Keratinocyte (primary cell): ENCODE measurements around the gene PDE4C. TPM values are rescaled to one million over a fixed set of nuclear protein-coding genes. Genes with fewer than 3 reads are reported as not detected.

Experiments
- DNase-seq: peaks from one replicate; pipeline ENCODE4 v3.0.0-alpha.2; 2011; ENCODE audit warnings: low read depth, missing footprints, low spot score
- FAIRE-seq: peaks from 2 replicates; lab custom pipeline; 2011; peaks lifted over from hg19 to GRCh38; lab: Jason Lieb, UNC
- H2AFZ ChIP-seq: 2 replicates; pipeline ENCODE4 v1.6.0; 2012; ENCODE audit warnings: low read length, control low read depth, inconsistent platforms; ENCODE audit not compliant: control insufficient read depth
- H3K27ac ChIP-seq: 2 replicates; pipeline ENCODE4 v1.5.1; 2011; ENCODE audit warnings: low read length; ENCODE audit not compliant: control insufficient read depth, insufficient read depth
- H3K27me3 ChIP-seq: 3 replicates; pipeline ENCODE4 v1.6.0; 2011; ENCODE audit warnings: low read length; ENCODE audit not compliant: control insufficient read depth, insufficient read depth; ENCODE audit errors: extremely low read depth
- H3K36me3 ChIP-seq, 2 experiments: 2 replicates in 1 of 2; 3 replicates in 1 of 2; pipeline ENCODE4 v1.5.1; 2011; ENCODE audit warnings: low read length in 2 of 2, mild to moderate bottlenecking in 1 of 2; ENCODE audit not compliant: control insufficient read depth in 2 of 2, insufficient read depth in 2 of 2; ENCODE audit errors: extremely low read depth in 1 of 2
- H3K4me1 ChIP-seq: 3 replicates; pipeline ENCODE4 v1.5.1; 2011; ENCODE audit warnings: low read length; ENCODE audit not compliant: control insufficient read depth, insufficient read depth; ENCODE audit errors: extremely low read depth
- H3K4me2 ChIP-seq: 3 replicates; pipeline ENCODE4 v1.6.0; 2011; ENCODE audit warnings: low read depth, low read length; ENCODE audit not compliant: control insufficient read depth, insufficient read depth; ENCODE audit errors: extremely low read depth
- H3K4me3 ChIP-seq, 3 experiments: fragments of 200-600 bp in 1 of 3; sonication (generic) in 1 of 3; 2 replicates in 2 of 3; 3 replicates in 1 of 3; pipeline ENCODE4 v1.5.1; 2011 to 2016; ENCODE audit warnings: low read length in 3 of 3, mild to moderate bottlenecking in 3 of 3, control low read depth in 2 of 3, inconsistent platforms in 1 of 3, low read depth in 1 of 3, mixed read lengths in 1 of 3, mixed run types in 1 of 3, moderate library complexity in 1 of 3; ENCODE audit not compliant: control insufficient read depth in 2 of 3, insufficient read depth in 2 of 3; ENCODE audit errors: extremely low read depth in 1 of 3
- H3K79me2 ChIP-seq: 2 replicates; pipeline ENCODE4 v1.6.0; 2012; ENCODE audit warnings: low read length; ENCODE audit not compliant: control insufficient read depth, insufficient read depth
- H3K9ac ChIP-seq: 3 replicates; pipeline ENCODE4 v1.6.0; 2011; ENCODE audit warnings: low read length; ENCODE audit not compliant: control insufficient read depth, insufficient read depth; ENCODE audit errors: extremely low read depth
- H3K9me1 ChIP-seq: 3 replicates; pipeline ENCODE4 v1.6.0; 2011; ENCODE audit warnings: low read length; ENCODE audit not compliant: control insufficient read depth, insufficient read depth; ENCODE audit errors: extremely low read depth
- H3K9me3 ChIP-seq: 2 replicates; pipeline ENCODE4 v1.5.1; 2012; ENCODE audit warnings: low read depth, low read length; ENCODE audit not compliant: control insufficient read depth
- H4K20me1 ChIP-seq: 3 replicates; pipeline ENCODE4 v1.6.0; 2011; ENCODE audit warnings: low read length; ENCODE audit not compliant: control insufficient read depth, insufficient read depth; ENCODE audit errors: extremely low read depth
- CTCF ChIP-seq, 3 experiments: IDR thresholded peaks in 1 of 3; conservative IDR thresholded peaks in 1 of 3; optimal IDR thresholded peaks in 1 of 3; 2 replicates in 2 of 3; 3 replicates in 1 of 3; pipeline versions ENCODE3 to v1.5.1; 2011; ENCODE audit warnings: low read length in 3 of 3, mild to moderate bottlenecking in 3 of 3, moderate library complexity in 2 of 3, control low read depth in 1 of 3, inconsistent platforms in 1 of 3; ENCODE audit not compliant: insufficient read depth in 2 of 3; ENCODE audit errors: extremely low read depth in 1 of 3
- EZH2 ChIP-seq: IDR thresholded peaks from one replicate; pipeline ENCODE4 v1.6.1; 2012; ENCODE audit warnings: inconsistent platforms, mild to moderate bottlenecking, low read length, moderate library complexity
- dilution Hi-C: fragments of 300-500 bp; cut with MboI; formaldehyde crosslinking; loops from one replicate; pipeline ENCODE4 v1.7.0; 2020; ENCODE audit warnings: low sequenced_read_pairs; ENCODE audit not compliant: extremely low pct_ligation_motif_present
- polyA plus RNA-seq, 5 experiments: library from polyadenylated mRNA; depleted of rRNA in 3 of 5; stranded (reverse) in 3 of 5; stranded (forward) in 1 of 5; unstranded in 1 of 5; fragments of >200 nt; gene quantifications; 1 replicate in 1 of 5; 2 replicates in 3 of 5; 3 replicates in 1 of 5; pipeline versions ENCODE4 v1.2.1 to v1.2.3, GENCODE V29; 2011 to 2012; ENCODE audit warnings: missing spikeins in 2 of 5, low read depth in 1 of 5, low replicate concordance in 1 of 5

Gene PDE4C
- polyA plus RNA-seq, 1 donor (not counting 4 experiments of a cell fraction or from before 2014, with no cell fraction given), result not detected

GRCh38 chr19:18197306-18197705 is 28.9 kb downstream of the PDE4C start:
- FAIRE-seq, result no peak
- no peaks in the 10 kb centered on the region for H4K20me1 ChIP-seq
- dilution Hi-C loops, result no loop called here

DNA sequence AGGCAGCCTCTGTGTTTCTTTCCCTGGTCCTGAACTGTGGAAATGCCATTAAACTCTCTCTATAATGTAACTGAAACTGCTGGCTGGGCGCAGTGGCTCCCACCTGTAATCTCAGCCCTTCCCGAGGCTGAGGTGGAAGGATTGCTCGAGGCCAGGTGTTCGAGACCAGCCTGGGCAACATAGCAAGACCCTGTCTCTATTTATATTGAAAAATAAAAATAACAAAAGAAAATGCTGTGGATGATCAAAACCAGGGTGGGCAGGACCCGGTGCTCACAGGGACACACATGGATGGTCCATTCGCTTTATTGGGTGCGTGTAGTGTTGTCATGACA is 29.8 kb downstream of the PDE4C start:
- H3K79me2 ChIP-seq, result peaks cover 6% of the 10 kb centered on the region
- no peak overlapping the region for H3K9ac ChIP-seq
- H3K9me1 ChIP-seq, result peaks cover 4% of the 10 kb centered on the region
- H3K27me3 ChIP-seq, result no peaks in the 10 kb centered on the region
- no peak for FAIRE-seq
- dilution Hi-C loops, result no loop called here
- no peak overlapping the region for H3K4me3 ChIP-seq
- peaks cover 4 to 9% of the 10 kb centered on the region in 2 experiments for H3K36me3 ChIP-seq
- H3K27ac ChIP-seq, result no peak overlapping the region
- H3K4me2 ChIP-seq, result no peak overlapping the region
- no peak for TF ChIP-seq EZH2
- no peak for TF ChIP-seq CTCF (optimal IDR thresholded peaks at IDR 0.05 in 1 of 3, IDR thresholded peaks at IDR 0.05 in 1 of 3, conservative IDR thresholded peaks at IDR 0.05 in 1 of 3; ENCODE audit: extremely low read depth in 1 of 3, insufficient read depth in 2 of 3, low read length in 3 of 3)
- H3K9me3 ChIP-seq, result no peaks in the 10 kb centered on the region
- no peak for DNase-seq
- no peak overlapping the region for H2AFZ ChIP-seq
- H4K20me1 ChIP-seq, result no peaks in the 10 kb centered on the region
- peaks cover 19% of the 10 kb centered on the region for H3K4me1 ChIP-seq

More at GRCh38 chr19:18197306-18197705, 28.9 kb downstream of the PDE4C start:
- H3K27ac ChIP-seq, result no peak overlapping the region
- no peaks in the 10 kb centered on the region for H3K27me3 ChIP-seq
- no peak overlapping the region for H3K9ac ChIP-seq
- no peak overlapping the region for H3K4me3 ChIP-seq
- TF ChIP-seq EZH2 (no peak), CTCF (optimal IDR thresholded peaks at IDR 0.05 in 1 of 3, IDR thresholded peaks at IDR 0.05 in 1 of 3, conservative IDR thresholded peaks at IDR 0.05 in 1 of 3; ENCODE audit: extremely low read depth in 1 of 3, insufficient read depth in 2 of 3, low read length in 3 of 3) (no peak)
- H3K4me1 ChIP-seq, result peaks cover 12% of the 10 kb centered on the region
- peaks cover 6% of the 10 kb centered on the region for H3K79me2 ChIP-seq
- no peak overlapping the region for H3K4me2 ChIP-seq
- H2AFZ ChIP-seq, result no peak overlapping the region
- no peaks in the 10 kb centered on the region for H3K9me3 ChIP-seq
- peaks cover 4 to 9% of the 10 kb centered on the region in 2 experiments for H3K36me3 ChIP-seq
- peaks cover 4% of the 10 kb centered on the region for H3K9me1 ChIP-seq
- DNase-seq, result no peak
